ENCODE measurements around the gene BTBD10.

BTBD10 gene

DNA sequence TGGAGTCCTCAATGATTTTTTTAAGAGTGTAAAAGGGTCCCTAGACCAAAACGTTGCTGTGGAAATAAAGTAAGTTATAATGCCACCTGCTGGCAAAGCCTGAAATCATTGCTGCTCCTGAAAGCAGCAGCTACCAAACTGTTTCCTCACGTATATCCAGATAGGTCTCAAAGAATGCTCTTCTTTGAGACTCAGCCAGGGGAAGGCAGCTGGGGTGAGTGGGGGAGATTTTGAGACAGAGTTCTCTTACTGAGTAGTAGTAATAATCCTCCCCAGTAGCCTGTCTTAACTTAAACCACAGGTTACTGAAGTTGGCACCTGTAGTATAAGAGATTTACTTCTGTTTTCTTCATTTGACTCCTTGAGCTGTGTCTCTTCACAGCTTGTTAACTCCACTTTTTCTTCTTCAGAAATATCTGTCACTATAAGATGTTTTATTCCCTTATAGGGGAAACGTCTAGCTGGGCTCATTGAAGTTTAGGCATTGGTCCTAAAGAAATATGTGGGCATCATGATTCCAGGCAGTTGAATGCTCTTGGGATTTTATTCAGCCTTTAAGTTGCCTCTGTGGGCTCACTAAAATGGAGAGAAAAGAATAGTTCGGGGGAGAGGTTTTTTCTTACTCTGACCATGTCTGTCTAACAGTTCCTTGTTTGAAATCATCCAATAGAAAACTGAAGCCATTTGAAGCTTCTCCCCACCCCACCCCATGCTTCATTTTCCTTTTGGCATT, 77.9 kb downstream of the BTBD10 start:
- Histone ChIP-seq H3F3A (ENCODE audit: insufficient read depth, low read length) (no peaks in the 10 kb centered on the region), H4K20me1 (ENCODE audit: insufficient read depth, low read length) (no peaks in the 10 kb centered on the region), H3K36me3 (replicated peaks; ENCODE audit: insufficient read depth, low read length) (peaks cover 8% of the 10 kb centered on the region; the same call in 1 of the 2 replicates), H3K9ac (ENCODE audit: low read length) (no peak overlapping the region), H3K79me2 (ENCODE audit: low read length) (no peaks in the 10 kb centered on the region), H3K9me2 (replicated peaks; ENCODE audit: insufficient read depth, low read length) (no peaks in the 10 kb centered on the region), H3K4me2 (ENCODE audit: low read depth, low read length) (no peak overlapping the region), H3K4me3 (ENCODE audit: low read length) (no peak overlapping the region), H2AFZ (ENCODE audit: low read length) (no peak overlapping the region), H3K27me3 (replicated peaks; ENCODE audit: insufficient read depth, low read length) (no peaks in the 10 kb centered on the region), H3K4me1 (ENCODE audit: low read length) (no peaks in the 10 kb centered on the region), H3K9me3 (replicated peaks; ENCODE audit: insufficient read depth, low read length) (no peaks in the 10 kb centered on the region), H3K27ac (ENCODE audit: low read length) (no peak overlapping the region)
- DNase-seq, result peak; percentile 25
- TF ChIP-seq, protein P1, sequence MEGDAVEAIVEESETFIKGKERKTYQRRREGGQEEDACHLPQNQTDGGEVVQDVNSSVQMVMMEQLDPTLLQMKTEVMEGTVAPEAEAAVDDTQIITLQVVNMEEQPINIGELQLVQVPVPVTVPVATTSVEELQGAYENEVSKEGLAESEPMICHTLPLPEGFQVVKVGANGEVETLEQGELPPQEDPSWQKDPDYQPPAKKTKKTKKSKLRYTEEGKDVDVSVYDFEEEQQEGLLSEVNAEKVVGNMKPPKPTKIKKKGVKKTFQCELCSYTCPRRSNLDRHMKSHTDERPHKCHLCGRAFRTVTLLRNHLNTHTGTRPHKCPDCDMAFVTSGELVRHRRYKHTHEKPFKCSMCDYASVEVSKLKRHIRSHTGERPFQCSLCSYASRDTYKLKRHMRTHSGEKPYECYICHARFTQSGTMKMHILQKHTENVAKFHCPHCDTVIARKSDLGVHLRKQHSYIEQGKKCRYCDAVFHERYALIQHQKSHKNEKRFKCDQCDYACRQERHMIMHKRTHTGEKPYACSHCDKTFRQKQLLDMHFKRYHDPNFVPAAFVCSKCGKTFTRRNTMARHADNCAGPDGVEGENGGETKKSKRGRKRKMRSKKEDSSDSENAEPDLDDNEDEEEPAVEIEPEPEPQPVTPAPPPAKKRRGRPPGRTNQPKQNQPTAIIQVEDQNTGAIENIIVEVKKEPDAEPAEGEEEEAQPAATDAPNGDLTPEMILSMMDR (IDR thresholded peaks at IDR 0.05; ENCODE audit: low read length), result peak; percentile 64
- TF ChIP-seq EZH2 (optimal IDR thresholded peaks at IDR 0.05; ENCODE audit: low read depth, low read length), result no peak

DNA sequence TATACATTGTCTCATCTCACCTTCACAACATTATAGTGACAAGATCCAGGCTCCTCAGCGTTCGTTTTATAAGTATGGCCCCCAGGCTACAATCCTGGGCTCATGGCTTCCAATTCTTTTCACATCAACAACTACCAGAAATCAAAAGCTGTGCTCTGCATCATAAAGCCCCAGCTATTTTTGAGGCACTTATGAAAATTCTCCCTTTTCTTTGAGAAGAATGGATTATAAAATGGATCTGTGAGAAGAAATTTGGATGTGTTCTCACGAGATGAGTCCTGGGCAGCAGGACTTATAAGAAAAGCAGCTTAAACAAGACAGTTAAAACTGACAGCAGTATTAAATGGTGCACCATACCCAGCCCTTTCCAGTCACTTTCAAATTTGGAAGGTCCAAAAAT, 80.3 kb downstream of the BTBD10 start:
- Histone ChIP-seq H2AFZ (ENCODE audit: low read length) (no peak overlapping the region), H3K9me2 (replicated peaks; ENCODE audit: insufficient read depth, low read length) (no peaks in the 10 kb centered on the region), H3F3A (ENCODE audit: insufficient read depth, low read length) (no peaks in the 10 kb centered on the region), H3K27ac (ENCODE audit: low read length) (no peak overlapping the region), H3K27me3 (replicated peaks; ENCODE audit: insufficient read depth, low read length) (no peaks in the 10 kb centered on the region), H4K20me1 (ENCODE audit: insufficient read depth, low read length) (no peaks in the 10 kb centered on the region), H3K4me1 (ENCODE audit: low read length) (no peaks in the 10 kb centered on the region), H3K4me3 (ENCODE audit: low read length) (no peak overlapping the region), H3K9ac (ENCODE audit: low read length) (no peak overlapping the region), H3K79me2 (ENCODE audit: low read length) (no peaks in the 10 kb centered on the region), H3K9me3 (replicated peaks; ENCODE audit: insufficient read depth, low read length) (no peaks in the 10 kb centered on the region), H3K4me2 (ENCODE audit: low read depth, low read length) (no peak overlapping the region), H3K36me3 (replicated peaks; ENCODE audit: insufficient read depth, low read length) (no peaks in the 10 kb centered on the region; the same call in 1 of the 2 replicates)
- TF ChIP-seq EZH2phosphoT487 (IDR thresholded peaks at IDR 0.05; ENCODE audit: low read length), result no peak
- no peak for DNase-seq

DNA sequence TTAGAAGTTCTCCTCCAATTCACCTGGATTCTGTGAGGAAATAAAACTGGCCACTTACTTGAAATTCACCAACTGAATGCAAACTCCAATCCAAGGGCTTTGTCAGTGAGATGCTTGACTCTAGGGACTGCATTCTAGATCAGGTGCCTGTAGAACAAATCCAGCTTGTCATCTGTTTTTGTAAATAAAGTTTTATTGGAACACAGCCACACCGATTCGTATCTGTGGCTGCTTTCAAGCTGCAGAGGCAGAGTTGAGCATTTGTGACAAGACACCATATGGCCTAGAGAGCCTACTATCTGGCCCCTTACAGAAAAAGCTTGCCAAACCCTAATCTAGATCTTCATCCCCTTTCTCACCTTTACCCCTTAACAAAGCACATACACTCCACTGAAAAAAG, 82.3 kb downstream of the BTBD10 start:
- H3K36me3 ChIP-seq (replicated peaks; ENCODE audit: insufficient read depth, low read length), result no peaks in the 10 kb centered on the region
- no peaks in the 10 kb centered on the region for H3K9me2 ChIP-seq (replicated peaks; ENCODE audit: insufficient read depth, low read length)
- no peaks in the 10 kb centered on the region for H3K79me2 ChIP-seq (ENCODE audit: low read length)
- no peak for DNase-seq
- no peak overlapping the region for H2AFZ ChIP-seq (ENCODE audit: low read length)
- H3K4me2 ChIP-seq (ENCODE audit: low read depth, low read length), result no peak overlapping the region
- no peak overlapping the region for H3K4me3 ChIP-seq (ENCODE audit: low read length)
- H3K9ac ChIP-seq (ENCODE audit: low read length), result no peak overlapping the region
- no peaks in the 10 kb centered on the region for H4K20me1 ChIP-seq (ENCODE audit: insufficient read depth, low read length)
- H3K27me3 ChIP-seq (replicated peaks; ENCODE audit: insufficient read depth, low read length), result no peaks in the 10 kb centered on the region
- no peaks in the 10 kb centered on the region for H3K9me3 ChIP-seq (replicated peaks; ENCODE audit: insufficient read depth, low read length)
- no peaks in the 10 kb centered on the region for H3F3A ChIP-seq (ENCODE audit: insufficient read depth, low read length)
- TF ChIP-seq EZH2phosphoT487 (IDR thresholded peaks at IDR 0.05; ENCODE audit: low read length) (no peak), EZH2 (optimal IDR thresholded peaks at IDR 0.05; ENCODE audit: low read depth, low read length) (no peak)
- TF ChIP-seq, protein P1 (IDR thresholded peaks at IDR 0.05; ENCODE audit: low read length), result no peak
- no peaks in the 10 kb centered on the region for H3K4me1 ChIP-seq (ENCODE audit: low read length)
- H3K27ac ChIP-seq (ENCODE audit: low read length), result no peak overlapping the region

DNA sequence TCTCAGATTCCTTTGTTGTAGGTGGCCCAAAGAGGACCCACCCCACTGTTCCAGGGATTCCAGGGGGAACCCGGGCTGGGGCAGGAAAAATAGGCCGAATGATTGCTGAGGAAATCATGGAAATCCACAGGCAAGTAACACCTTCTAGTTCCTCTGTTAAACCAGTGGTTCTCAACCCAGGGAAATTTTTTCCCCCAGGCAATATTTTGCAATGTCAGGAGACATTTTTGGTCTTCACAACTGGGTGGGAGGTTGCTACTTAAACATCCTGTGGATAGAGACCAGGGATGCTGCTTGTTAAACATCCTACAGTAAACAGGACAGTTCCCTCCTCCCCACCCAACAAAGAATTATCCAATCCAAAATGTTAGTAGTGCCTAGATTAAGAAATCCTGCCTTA, 84.7 kb downstream of the BTBD10 start:
- no peak for TF ChIP-seq EZH2phosphoT487 (IDR thresholded peaks at IDR 0.05; ENCODE audit: low read length)
- no peak for TF ChIP-seq EZH2 (optimal IDR thresholded peaks at IDR 0.05; ENCODE audit: low read depth, low read length)
- TF ChIP-seq, protein P1 (IDR thresholded peaks at IDR 0.05; ENCODE audit: low read length), result no peak
- no peak overlapping the region for H3K9ac ChIP-seq (ENCODE audit: low read length)
- H3K4me2 ChIP-seq (ENCODE audit: low read depth, low read length), result no peak overlapping the region
- H3K79me2 ChIP-seq (ENCODE audit: low read length), result no peaks in the 10 kb centered on the region
- no peak overlapping the region for H2AFZ ChIP-seq (ENCODE audit: low read length)
- H3K36me3 ChIP-seq (replicated peaks; ENCODE audit: insufficient read depth, low read length), result no peaks in the 10 kb centered on the region
- no peaks in the 10 kb centered on the region for H3K9me2 ChIP-seq (replicated peaks; ENCODE audit: insufficient read depth, low read length)
- no peak overlapping the region for H3K4me3 ChIP-seq (ENCODE audit: low read length)
- H3F3A ChIP-seq (ENCODE audit: insufficient read depth, low read length), result no peaks in the 10 kb centered on the region
- no peak overlapping the region for H3K27ac ChIP-seq (ENCODE audit: low read length)
- H3K4me1 ChIP-seq (ENCODE audit: low read length), result no peaks in the 10 kb centered on the region
- no peaks in the 10 kb centered on the region for H4K20me1 ChIP-seq (ENCODE audit: insufficient read depth, low read length)
- no peak for DNase-seq
- H3K9me3 ChIP-seq (replicated peaks; ENCODE audit: insufficient read depth, low read length), result no peaks in the 10 kb centered on the region
- no peaks in the 10 kb centered on the region for H3K27me3 ChIP-seq (replicated peaks; ENCODE audit: insufficient read depth, low read length)
